A673 (cell line): ENCODE data around the gene GALNT2.

Source experiments
- CTCF ChIP-seq: fragments of 300-800, 200-600 bp; sonication (generic); conservative IDR thresholded peaks from 2 replicates; pipeline ENCODE4 v1.5.1; 2017; ENCODE audit warnings: low read depth, mild to moderate bottlenecking, antibody characterized with exemption, low read length, moderate library complexity, mixed read lengths
- EZH2 ChIP-seq: fragments of 200-600 bp; sonication (generic); IDR thresholded peaks from 2 replicates; pipeline ENCODE4 v1.6.1; 2017; ENCODE audit warnings: borderline replicate concordance, low read depth, mild to moderate bottlenecking, mixed read lengths, antibody characterized with exemption, low read length; ENCODE audit not compliant: poor library complexity, severe bottlenecking

- no peak for TF ChIP-seq CTCF
- no peak for TF ChIP-seq EZH2
Observed at GRCh38 chr1:230322421-230322756, 255.4 kb downstream of the GALNT2 start.
